Right lobe of liver (tissue), 4 donors: ENCODE data around the gene DAP3.

Experiments used
- CTCF ChIP-seq, 4 donors: fragments of 200-600 bp in 3 of 4; fragments of 450-650 bp in 1 of 4; IDR thresholded peaks; one replicate each; pipeline versions ENCODE4 v1.5.1 to v1.8.0; 2016 to 2022; ENCODE audit warnings: antibody characterized with exemption in 4 of 4, mild to moderate bottlenecking in 2 of 4
- POLR2A ChIP-seq: fragments of 450-650 bp; IDR thresholded peaks from one replicate; pipeline ENCODE4 v1.6.1; 2017; ENCODE audit warnings: antibody characterized with exemption, mild to moderate bottlenecking
- donor health status: DM: no; HTN: no; CAD: no.
- donor health status: DM: no; HTN: no; CAD: no.
- donor health status: DM: no; HTN: yes; CAD: no.

- peak; percentile 64 for TF ChIP-seq POLR2A
- no peak for TF ChIP-seq CTCF (IDR thresholded peaks at IDR 0.05)
These were observed 389 bp upstream of the DAP3 start, which contains the start of gene YY1AP1 for GRCh38 chr1:155688324-155689080.
